ENCODE results near the gene VCL. TPM values are rescaled to one million over a fixed set of nuclear protein-coding genes. Genes with fewer than 3 reads are reported as not detected.

Gene VCL
- 129 to 132 TPM (median 131 TPM) in 3 replicates for total RNA-seq

DNA sequence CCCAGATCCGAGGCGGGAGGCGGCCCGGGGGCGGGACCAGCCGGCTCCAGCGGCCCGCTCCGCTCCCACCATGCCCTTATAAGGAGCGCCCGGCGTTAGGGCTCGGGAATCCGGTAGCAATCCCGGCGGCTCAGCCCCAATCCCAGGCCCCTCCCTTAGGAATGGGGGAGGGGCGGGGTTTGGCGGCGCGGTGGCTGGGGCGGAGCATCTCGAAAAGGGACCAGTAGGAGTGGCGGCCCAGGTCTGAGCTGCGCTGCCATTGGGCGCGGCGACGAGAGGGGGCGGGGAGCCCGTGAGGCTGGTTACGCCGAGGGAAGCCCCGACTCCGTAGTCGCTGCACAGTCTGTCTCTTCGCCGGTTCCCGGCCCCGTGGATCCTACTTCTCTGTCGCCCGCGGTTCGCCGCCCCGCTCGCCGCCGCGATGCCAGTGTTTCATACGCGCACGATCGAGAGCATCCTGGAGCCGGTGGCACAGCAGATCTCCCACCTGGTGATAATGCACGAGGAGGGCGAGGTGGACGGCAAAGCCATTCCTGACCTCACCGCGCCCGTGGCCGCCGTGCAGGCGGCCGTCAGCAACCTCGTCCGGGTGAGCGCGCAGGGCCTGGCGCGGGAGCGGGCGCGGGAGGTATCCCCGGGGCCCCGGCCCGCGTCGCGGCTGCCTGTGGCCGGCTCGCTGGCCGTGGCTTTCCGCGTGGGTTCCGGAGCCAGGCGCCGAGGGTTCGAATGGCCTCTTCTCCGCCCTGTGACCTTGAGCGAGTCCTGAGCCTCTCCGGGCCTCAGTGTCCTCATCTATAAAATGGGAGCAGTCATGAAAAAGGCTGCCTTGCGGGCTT, at the start of gene VCL:
Gene VCL (plus strand): TSS at position 330 of the 836 bp plus-strand sequence. CDS start 92 bp downstream, at position 422.
- TF ChIP-seq, protein P1, sequence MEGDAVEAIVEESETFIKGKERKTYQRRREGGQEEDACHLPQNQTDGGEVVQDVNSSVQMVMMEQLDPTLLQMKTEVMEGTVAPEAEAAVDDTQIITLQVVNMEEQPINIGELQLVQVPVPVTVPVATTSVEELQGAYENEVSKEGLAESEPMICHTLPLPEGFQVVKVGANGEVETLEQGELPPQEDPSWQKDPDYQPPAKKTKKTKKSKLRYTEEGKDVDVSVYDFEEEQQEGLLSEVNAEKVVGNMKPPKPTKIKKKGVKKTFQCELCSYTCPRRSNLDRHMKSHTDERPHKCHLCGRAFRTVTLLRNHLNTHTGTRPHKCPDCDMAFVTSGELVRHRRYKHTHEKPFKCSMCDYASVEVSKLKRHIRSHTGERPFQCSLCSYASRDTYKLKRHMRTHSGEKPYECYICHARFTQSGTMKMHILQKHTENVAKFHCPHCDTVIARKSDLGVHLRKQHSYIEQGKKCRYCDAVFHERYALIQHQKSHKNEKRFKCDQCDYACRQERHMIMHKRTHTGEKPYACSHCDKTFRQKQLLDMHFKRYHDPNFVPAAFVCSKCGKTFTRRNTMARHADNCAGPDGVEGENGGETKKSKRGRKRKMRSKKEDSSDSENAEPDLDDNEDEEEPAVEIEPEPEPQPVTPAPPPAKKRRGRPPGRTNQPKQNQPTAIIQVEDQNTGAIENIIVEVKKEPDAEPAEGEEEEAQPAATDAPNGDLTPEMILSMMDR (IDR thresholded peaks at IDR 0.05; ENCODE audit: unreplicated experiment), result no peak
- no peaks in the 10 kb centered on the region for H3K27me3 Mint-ChIP-seq (ENCODE audit: low read depth)
- peak; percentile 96 to 99 for DNase-seq (ENCODE audit: low spot score in 2 of 2, unreplicated experiment in 2 of 2)
- peak within 1 kb of the TSS; percentile 99 for H3K27ac Mint-ChIP-seq
- no peaks in the 10 kb centered on the region for H3K9me3 Mint-ChIP-seq
- peak within 1 kb of the TSS; percentile 90 for H3K4me3 Mint-ChIP-seq
- H3K4me1 Mint-ChIP-seq, result peaks cover 27% of the 10 kb centered on the region
- H3K36me3 Mint-ChIP-seq, result peaks cover 6% of the 10 kb centered on the region

DNA sequence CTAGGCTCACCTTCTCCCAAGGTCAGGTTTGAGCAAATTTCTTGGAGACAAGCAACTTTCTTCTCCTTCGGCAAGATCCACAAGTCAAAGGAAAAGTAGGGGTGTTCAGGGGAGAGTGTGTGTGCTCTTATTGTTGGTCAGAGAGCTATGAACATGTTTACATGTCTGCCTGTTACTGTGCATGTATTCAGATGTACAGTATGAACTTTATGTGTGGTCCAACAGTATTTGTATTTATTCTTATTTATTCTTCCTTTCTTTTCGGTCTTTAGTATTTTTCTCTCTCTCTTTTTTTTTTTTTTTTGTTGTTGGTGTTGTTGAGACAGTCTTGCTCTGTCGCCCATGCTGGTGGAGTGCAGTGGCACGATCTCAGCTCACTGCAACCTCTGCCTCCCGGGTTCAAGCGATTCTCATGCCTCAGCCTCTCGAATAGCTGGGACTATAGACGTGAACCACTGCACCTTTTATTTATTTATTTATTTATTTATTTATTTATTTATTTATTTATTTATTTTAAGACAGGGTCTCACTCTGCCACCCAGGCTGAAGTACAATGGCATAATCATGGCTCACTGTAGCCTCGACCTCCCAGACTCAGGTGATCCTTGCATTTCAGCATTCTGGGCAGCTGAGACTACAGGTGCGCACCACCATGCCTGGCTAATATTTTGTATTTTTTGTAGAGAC, 48.8 kb upstream of the VCL start:
- H3K9me3 Mint-ChIP-seq, result no peaks in the 10 kb centered on the region
- no peak for DNase-seq (ENCODE audit: low spot score in 2 of 2, unreplicated experiment in 2 of 2)
- TF ChIP-seq, protein P1 (IDR thresholded peaks at IDR 0.05; ENCODE audit: unreplicated experiment), result no peak
- no peaks in the 10 kb centered on the region for H3K4me1 Mint-ChIP-seq
- no peaks in the 10 kb centered on the region for H3K27me3 Mint-ChIP-seq (ENCODE audit: low read depth)
- H3K36me3 Mint-ChIP-seq, result no peaks in the 10 kb centered on the region
- H3K27ac Mint-ChIP-seq, result no peak overlapping the region
- H3K4me3 Mint-ChIP-seq, result no peak overlapping the region

- no peaks in the 10 kb centered on the region for H3K4me1 Mint-ChIP-seq
- no peak for DNase-seq (ENCODE audit: low spot score in 2 of 2, unreplicated experiment in 2 of 2)
- no peaks in the 10 kb centered on the region for H3K36me3 Mint-ChIP-seq
- no peaks in the 10 kb centered on the region for H3K27me3 Mint-ChIP-seq (ENCODE audit: low read depth)
- TF ChIP-seq, protein P1 (IDR thresholded peaks at IDR 0.05; ENCODE audit: unreplicated experiment), result no peak
- no peak overlapping the region for H3K4me3 Mint-ChIP-seq
- H3K27ac Mint-ChIP-seq, result no peak overlapping the region
- no peaks in the 10 kb centered on the region for H3K9me3 Mint-ChIP-seq
Measured at GRCh38 chr10:73950155-73950948, 47.6 kb upstream of the VCL start.

DNA sequence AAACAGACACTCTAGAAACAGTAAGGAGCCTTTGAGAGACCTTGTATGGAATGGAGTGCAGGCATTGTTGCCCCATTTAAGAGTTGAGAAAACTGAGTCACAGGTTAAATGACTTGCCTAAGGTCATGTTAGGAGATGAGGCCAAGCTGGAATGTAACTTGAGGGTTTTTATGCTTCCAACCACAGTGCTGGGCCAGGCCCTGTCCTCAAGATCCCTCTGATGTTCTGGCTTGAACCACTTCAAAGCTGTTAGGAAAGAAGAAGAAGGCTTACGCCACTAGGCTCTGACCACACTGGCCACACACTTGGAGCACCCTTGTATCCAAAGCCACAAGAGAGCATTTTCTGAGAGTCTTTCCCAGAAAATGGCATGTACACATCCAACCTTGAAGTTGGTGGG, 44.3 kb upstream of the VCL start:
- Mint-ChIP-seq H3K27me3 (ENCODE audit: low read depth) (no peaks in the 10 kb centered on the region), H3K4me3 (no peak overlapping the region), H3K27ac (no peak overlapping the region), H3K36me3 (no peaks in the 10 kb centered on the region), H3K4me1 (peaks cover 13% of the 10 kb centered on the region), H3K9me3 (no peaks in the 10 kb centered on the region)
- TF ChIP-seq, protein P1 (IDR thresholded peaks at IDR 0.05; ENCODE audit: unreplicated experiment), result no peak
- no peak for DNase-seq (ENCODE audit: low spot score in 2 of 2, unreplicated experiment in 2 of 2)

DNA sequence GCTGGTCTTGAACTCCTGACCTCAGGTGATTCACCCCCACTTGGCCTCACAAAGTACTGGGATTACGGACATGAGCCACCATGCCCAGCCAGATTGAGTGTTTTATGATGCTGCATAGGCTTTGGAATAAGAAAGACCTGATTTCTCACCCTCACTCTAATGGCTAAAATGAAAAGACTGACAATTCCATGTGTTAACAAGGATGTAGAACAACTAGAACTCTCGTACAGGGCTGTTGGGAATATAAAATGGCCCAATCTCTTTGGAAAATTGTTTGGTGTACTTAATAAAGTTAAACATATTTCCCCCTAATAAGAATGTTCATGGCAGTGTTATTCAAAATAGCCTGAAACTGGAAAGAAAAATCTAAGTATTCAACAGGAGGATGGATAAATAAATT, 43.2 kb upstream of the VCL start:
- TF ChIP-seq, protein P1 (IDR thresholded peaks at IDR 0.05; ENCODE audit: unreplicated experiment), result no peak
- no peaks in the 10 kb centered on the region for H3K9me3 Mint-ChIP-seq

More for the DNA sequence above, 43.2 kb upstream of the VCL start:
- Mint-ChIP-seq H3K36me3 (no peaks in the 10 kb centered on the region), H3K4me3 (no peak overlapping the region), H3K27ac (no peak overlapping the region), H3K4me1 (peaks cover 13% of the 10 kb centered on the region), H3K27me3 (ENCODE audit: low read depth) (no peaks in the 10 kb centered on the region)
- DNase-seq (ENCODE audit: low spot score in 2 of 2, unreplicated experiment in 2 of 2), result no peak
